ENCODE measurements around the gene MICAL3.

MICAL3 gene

DNA sequence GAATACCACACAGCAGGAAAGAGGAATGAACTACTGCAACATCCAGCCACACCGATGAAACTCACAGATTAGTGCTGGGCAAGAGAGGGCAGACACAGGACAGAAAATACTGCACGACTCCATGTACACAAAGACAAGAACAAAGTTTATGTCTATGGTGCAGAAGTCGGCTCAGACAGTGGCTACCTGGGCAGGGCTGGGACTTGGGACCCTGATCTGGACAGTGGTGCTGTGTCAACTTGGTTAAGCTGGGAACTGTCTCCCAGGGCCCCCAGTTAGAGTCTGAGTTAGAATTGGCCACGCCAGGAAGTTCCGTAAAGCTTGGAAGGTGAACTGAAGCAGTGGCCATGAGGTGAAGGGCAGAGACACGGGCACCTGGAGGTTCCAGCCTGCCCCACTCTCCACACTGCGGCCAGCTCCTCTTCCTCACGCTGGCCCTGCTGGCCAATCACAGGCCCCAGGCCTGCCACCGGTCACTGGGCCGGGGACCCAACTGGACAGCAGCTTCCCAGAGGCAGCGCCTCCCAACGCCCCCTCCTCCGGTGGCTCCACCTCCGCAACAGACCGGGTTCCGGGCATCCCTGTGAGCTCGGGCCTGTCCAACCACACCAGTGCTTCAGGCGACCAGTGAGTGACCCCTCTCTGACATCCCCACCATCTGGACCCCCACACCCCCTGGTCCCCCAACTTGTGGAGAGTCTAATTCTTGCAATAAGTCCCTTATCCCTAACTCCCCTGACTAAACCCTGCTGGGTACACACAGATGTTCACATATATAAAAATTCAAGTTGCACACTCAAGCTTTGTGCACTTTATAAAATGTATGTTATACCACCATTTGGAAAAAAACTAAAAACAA is 93.7 kb downstream of the MICAL3 start:
- Histone ChIP-seq H3K9me3 (ENCODE audit: severe bottlenecking) (no peaks in the 10 kb centered on the region), H3K4me1 (ENCODE audit: insufficient read depth, poor library complexity, severe bottlenecking) (peaks cover 9% of the 10 kb centered on the region), H3K27me3 (ENCODE audit: insufficient read depth, poor library complexity, severe bottlenecking) (no peaks in the 10 kb centered on the region), H3K36me3 (ENCODE audit: low read depth) (no peaks in the 10 kb centered on the region), H3K4me3 (ENCODE audit: severe bottlenecking) (no peak overlapping the region), H3K27ac (ENCODE audit: poor library complexity, severe bottlenecking) (no peak overlapping the region)
- DNase-seq (ENCODE audit: low spot score) (no peak), ATAC-seq (ENCODE audit: low read depth) (no peak)
- TF ChIP-seq, protein P1, sequence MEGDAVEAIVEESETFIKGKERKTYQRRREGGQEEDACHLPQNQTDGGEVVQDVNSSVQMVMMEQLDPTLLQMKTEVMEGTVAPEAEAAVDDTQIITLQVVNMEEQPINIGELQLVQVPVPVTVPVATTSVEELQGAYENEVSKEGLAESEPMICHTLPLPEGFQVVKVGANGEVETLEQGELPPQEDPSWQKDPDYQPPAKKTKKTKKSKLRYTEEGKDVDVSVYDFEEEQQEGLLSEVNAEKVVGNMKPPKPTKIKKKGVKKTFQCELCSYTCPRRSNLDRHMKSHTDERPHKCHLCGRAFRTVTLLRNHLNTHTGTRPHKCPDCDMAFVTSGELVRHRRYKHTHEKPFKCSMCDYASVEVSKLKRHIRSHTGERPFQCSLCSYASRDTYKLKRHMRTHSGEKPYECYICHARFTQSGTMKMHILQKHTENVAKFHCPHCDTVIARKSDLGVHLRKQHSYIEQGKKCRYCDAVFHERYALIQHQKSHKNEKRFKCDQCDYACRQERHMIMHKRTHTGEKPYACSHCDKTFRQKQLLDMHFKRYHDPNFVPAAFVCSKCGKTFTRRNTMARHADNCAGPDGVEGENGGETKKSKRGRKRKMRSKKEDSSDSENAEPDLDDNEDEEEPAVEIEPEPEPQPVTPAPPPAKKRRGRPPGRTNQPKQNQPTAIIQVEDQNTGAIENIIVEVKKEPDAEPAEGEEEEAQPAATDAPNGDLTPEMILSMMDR (IDR thresholded peaks at IDR 0.05; ENCODE audit: poor library complexity, severe bottlenecking), result no peak

DNA sequence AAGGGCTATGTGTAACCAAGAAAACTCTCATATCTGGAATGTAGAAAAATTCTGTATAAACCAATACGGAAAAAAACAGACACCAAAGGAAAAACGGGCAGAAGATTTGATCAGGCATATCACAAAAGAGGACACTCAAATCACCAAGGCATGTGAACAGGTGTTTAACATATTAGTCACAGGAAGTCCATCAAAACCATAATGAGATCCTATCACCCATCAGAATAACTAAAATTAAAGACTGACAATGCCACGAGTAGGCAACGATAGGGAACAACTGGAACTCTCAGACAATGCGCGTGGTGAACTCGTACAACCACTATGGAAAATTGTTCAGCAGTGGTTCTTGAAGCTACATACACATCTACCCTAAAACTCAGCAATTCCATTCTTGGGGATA is 94.5 kb downstream of the MICAL3 start:
- TF ChIP-seq, protein P1 (IDR thresholded peaks at IDR 0.05; ENCODE audit: poor library complexity, severe bottlenecking), result no peak
- ATAC-seq (ENCODE audit: low read depth), result no peak

DNA sequence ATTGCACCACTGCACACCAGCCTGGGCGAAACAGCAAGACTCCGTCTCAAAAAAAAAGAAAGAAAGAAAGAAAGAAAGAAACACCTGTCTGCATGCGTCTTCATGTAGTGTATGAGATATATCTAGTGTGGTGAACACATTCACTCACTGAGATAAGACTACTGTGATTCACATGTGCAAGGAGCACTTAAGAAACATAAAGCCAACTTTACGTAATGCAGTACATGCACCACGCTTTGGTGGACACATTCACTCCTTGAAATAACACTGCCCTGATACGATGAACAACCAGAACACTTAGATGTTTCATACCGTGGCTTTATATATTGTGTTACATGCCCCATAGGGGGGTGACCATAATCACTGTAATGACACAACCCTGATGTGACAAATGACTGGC is 96.0 kb downstream of the MICAL3 start:
- no peak overlapping the region for H3K4me3 ChIP-seq (ENCODE audit: severe bottlenecking)
- ATAC-seq (ENCODE audit: low read depth) (no peak), DNase-seq (ENCODE audit: low spot score) (no peak)
- no peaks in the 10 kb centered on the region for H3K36me3 ChIP-seq (ENCODE audit: low read depth)
- H3K27me3 ChIP-seq (ENCODE audit: insufficient read depth, poor library complexity, severe bottlenecking), result no peaks in the 10 kb centered on the region
- TF ChIP-seq, protein P1 (IDR thresholded peaks at IDR 0.05; ENCODE audit: poor library complexity, severe bottlenecking), result no peak
- no peak overlapping the region for H3K27ac ChIP-seq (ENCODE audit: poor library complexity, severe bottlenecking)
- peaks cover 30% of the 10 kb centered on the region for H3K4me1 ChIP-seq (ENCODE audit: insufficient read depth, poor library complexity, severe bottlenecking)
- H3K9me3 ChIP-seq (ENCODE audit: severe bottlenecking), result no peaks in the 10 kb centered on the region

More for the DNA sequence above, 94.5 kb downstream of the MICAL3 start:
- Histone ChIP-seq H3K36me3 (ENCODE audit: low read depth) (no peaks in the 10 kb centered on the region), H3K27ac (ENCODE audit: poor library complexity, severe bottlenecking) (no peak overlapping the region), H3K27me3 (ENCODE audit: insufficient read depth, poor library complexity, severe bottlenecking) (no peaks in the 10 kb centered on the region), H3K4me3 (ENCODE audit: severe bottlenecking) (no peak overlapping the region), H3K4me1 (ENCODE audit: insufficient read depth, poor library complexity, severe bottlenecking) (peaks cover 16% of the 10 kb centered on the region), H3K9me3 (ENCODE audit: severe bottlenecking) (no peaks in the 10 kb centered on the region)
- no peak for DNase-seq (ENCODE audit: low spot score)

DNA sequence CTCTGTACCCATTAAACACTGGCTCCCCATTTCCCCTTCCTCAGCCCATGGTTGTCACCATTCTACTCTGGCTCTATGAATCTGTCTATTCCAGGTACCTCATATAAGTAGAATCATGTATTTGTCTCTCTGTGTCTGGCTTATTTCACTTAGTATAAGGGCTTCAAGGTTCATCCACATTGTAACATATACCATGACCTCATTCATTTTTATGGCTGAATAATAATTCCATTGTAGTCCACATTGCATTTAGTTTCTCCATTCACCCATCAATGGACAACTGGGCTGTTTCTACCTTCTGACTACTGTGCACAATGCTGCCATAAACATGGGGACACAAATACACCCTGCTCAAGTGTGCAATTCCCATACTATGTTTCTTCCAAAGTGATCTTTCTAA is 97.3 kb downstream of the MICAL3 start:
- DNase-seq (ENCODE audit: low spot score) (no peak), ATAC-seq (ENCODE audit: low read depth) (no peak)
- Histone ChIP-seq H3K27me3 (ENCODE audit: insufficient read depth, poor library complexity, severe bottlenecking) (no peaks in the 10 kb centered on the region), H3K4me1 (ENCODE audit: insufficient read depth, poor library complexity, severe bottlenecking) (peaks cover 43% of the 10 kb centered on the region), H3K36me3 (ENCODE audit: low read depth) (no peaks in the 10 kb centered on the region), H3K9me3 (ENCODE audit: severe bottlenecking) (no peaks in the 10 kb centered on the region), H3K27ac (ENCODE audit: poor library complexity, severe bottlenecking) (no peak overlapping the region), H3K4me3 (ENCODE audit: severe bottlenecking) (no peak overlapping the region)
- TF ChIP-seq, protein P1 (IDR thresholded peaks at IDR 0.05; ENCODE audit: poor library complexity, severe bottlenecking), result no peak

DNA sequence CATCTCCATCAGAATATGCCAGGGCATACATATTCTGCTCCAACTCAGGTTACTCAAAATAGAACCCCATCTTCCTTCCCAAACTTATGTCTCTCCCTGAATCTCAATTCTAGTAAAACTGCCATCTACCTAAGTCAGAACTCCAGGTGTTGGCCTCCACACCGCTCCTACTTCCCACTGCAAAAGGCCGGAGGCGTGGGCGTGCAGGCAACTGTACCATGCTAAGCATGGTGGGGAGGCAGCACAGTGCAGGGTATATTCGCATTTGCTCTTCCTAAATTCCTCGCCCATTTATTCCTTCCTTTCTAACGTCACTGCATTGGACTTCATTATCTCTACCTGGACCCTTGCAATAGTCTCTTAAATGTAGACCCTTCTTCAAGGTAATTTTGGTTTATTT is 97.8 kb downstream of the MICAL3 start:
- TF ChIP-seq, protein P1 (IDR thresholded peaks at IDR 0.05; ENCODE audit: poor library complexity, severe bottlenecking), result no peak

More for the DNA sequence above, 97.8 kb downstream of the MICAL3 start:
- no peaks in the 10 kb centered on the region for H3K27me3 ChIP-seq (ENCODE audit: insufficient read depth, poor library complexity, severe bottlenecking)
- ATAC-seq (ENCODE audit: low read depth) (no peak), DNase-seq (ENCODE audit: low spot score) (no peak)
- H3K4me3 ChIP-seq (ENCODE audit: severe bottlenecking), result no peak overlapping the region
- H3K9me3 ChIP-seq (ENCODE audit: severe bottlenecking), result no peaks in the 10 kb centered on the region
- no peaks in the 10 kb centered on the region for H3K36me3 ChIP-seq (ENCODE audit: low read depth)
- H3K27ac ChIP-seq (ENCODE audit: poor library complexity, severe bottlenecking), result no peak overlapping the region
- H3K4me1 ChIP-seq (ENCODE audit: insufficient read depth, poor library complexity, severe bottlenecking), result peaks cover 46% of the 10 kb centered on the region
